ENCODE measurements around the gene GOLGA8R.
A peak's percentile ranks its signal among the peaks of the same experiment; 100 is the strongest.
"Not testable (repeated sequence)": the region's sequence is repeated elsewhere in the genome, so short reads cannot be mapped to it uniquely, and the experiment has no call there.

Gene GOLGA8R

GRCh38 chr15:30414160-30414559 is at the start of gene GOLGA8R:
GOLGA8R (minus strand) TSS chr15:30414260; CDS start chr15:30414162, 98 bp downstream.
- not testable (repeated sequence) for DNase-seq (ENCODE audit: low read depth, low spot score)

GRCh38 chr15:30463849-30464248 is 49.8 kb upstream of the GOLGA8R start:
- DNase-seq (ENCODE audit: low read depth, low spot score): not testable (repeated sequence)

- not testable (repeated sequence) for DNase-seq (ENCODE audit: low read depth, low spot score)
Measured at GRCh38 chr15:30462176-30462575, 48.1 kb upstream of the GOLGA8R start.

- not testable (repeated sequence) for DNase-seq (ENCODE audit: low read depth, low spot score)
Measured at GRCh38 chr15:30452702-30453101, 38.6 kb upstream of the GOLGA8R start.

GRCh38 chr15:30438348-30438747 is 24.3 kb upstream of the GOLGA8R start:
- DNase-seq (ENCODE audit: low read depth, low spot score): not testable (repeated sequence)

- not testable (repeated sequence) for DNase-seq (ENCODE audit: low read depth, low spot score)
Measured at GRCh38 chr15:30435878-30436277, 21.8 kb upstream of the GOLGA8R start.

GRCh38 chr15:30420723-30421122 is 6.7 kb upstream of the GOLGA8R start:
- DNase-seq (ENCODE audit: low read depth, low spot score): not testable (repeated sequence)

- DNase-seq (ENCODE audit: low read depth, low spot score): not testable (repeated sequence)
Measured at GRCh38 chr15:30407636-30408035, 6.4 kb downstream of the GOLGA8R start.

GRCh38 chr15:30398988-30399387 is 15.1 kb downstream of the GOLGA8R start:
- DNase-seq (ENCODE audit: low read depth, low spot score): peak; percentile 18

- DNase-seq (ENCODE audit: low read depth, low spot score): not testable (repeated sequence)
Measured at GRCh38 chr15:30393664-30393991, 20.4 kb downstream of the GOLGA8R start.

GRCh38 chr15:30392766-30393663 is 21.0 kb downstream of the GOLGA8R start, which contains the start of gene CHRFAM7A:
CHRFAM7A (minus strand) TSS chr15:30393540; CDS start chr15:30383351, 10,189 bp downstream.
- not testable (repeated sequence) for DNase-seq (ENCODE audit: low read depth, low spot score)

- not testable (repeated sequence) for DNase-seq (ENCODE audit: low read depth, low spot score)
Measured at GRCh38 chr15:30386318-30386887, 27.7 kb downstream of the GOLGA8R start.

GRCh38 chr15:30377082-30377413 is 37.0 kb downstream of the GOLGA8R start:
- not testable (repeated sequence) for DNase-seq (ENCODE audit: low read depth, low spot score)

GRCh38 chr15:30376375-30377081 is 37.5 kb downstream of the GOLGA8R start:
- not testable (repeated sequence) for DNase-seq (ENCODE audit: low read depth, low spot score)

- not testable (repeated sequence) for DNase-seq (ENCODE audit: low read depth, low spot score)
Measured at GRCh38 chr15:30375872-30376271, 38.2 kb downstream of the GOLGA8R start.

GRCh38 chr15:30374862-30375261 is 39.2 kb downstream of the GOLGA8R start:
- DNase-seq (ENCODE audit: low read depth, low spot score): not testable (repeated sequence)

GRCh38 chr15:30368271-30368670 is 45.8 kb downstream of the GOLGA8R start:
- DNase-seq (ENCODE audit: low read depth, low spot score): not testable (repeated sequence)

- DNase-seq (ENCODE audit: low read depth, low spot score): not testable (repeated sequence)
Measured at GRCh38 chr15:30367246-30367645, 46.8 kb downstream of the GOLGA8R start.

GRCh38 chr15:30361404-30361803 is 52.7 kb downstream of the GOLGA8R start:
- not testable (repeated sequence) for DNase-seq (ENCODE audit: low read depth, low spot score)

GRCh38 chr15:30360990-30361389 is 53.1 kb downstream of the GOLGA8R start:
- not testable (repeated sequence) for DNase-seq (ENCODE audit: low read depth, low spot score)

- DNase-seq (ENCODE audit: low read depth, low spot score): not testable (repeated sequence)
Measured at GRCh38 chr15:30355043-30355442, 59.0 kb downstream of the GOLGA8R start.
